SK-N-MC (cell line): ENCODE measurements around the gene MED25.

Experiments used
- EZH2 ChIP-seq: fragments of 200-600 bp; sonication (generic); IDR thresholded peaks from one replicate; pipeline ENCODE4 v1.6.1; 2017; ENCODE audit warnings: antibody characterized with exemption
- POLR2AphosphoS5 ChIP-seq: IDR thresholded peaks from 2 replicates; pipeline ENCODE4 v1.6.1; 2012; ENCODE audit warnings: mild to moderate bottlenecking, low read depth, low read length, borderline replicate concordance

DNA sequence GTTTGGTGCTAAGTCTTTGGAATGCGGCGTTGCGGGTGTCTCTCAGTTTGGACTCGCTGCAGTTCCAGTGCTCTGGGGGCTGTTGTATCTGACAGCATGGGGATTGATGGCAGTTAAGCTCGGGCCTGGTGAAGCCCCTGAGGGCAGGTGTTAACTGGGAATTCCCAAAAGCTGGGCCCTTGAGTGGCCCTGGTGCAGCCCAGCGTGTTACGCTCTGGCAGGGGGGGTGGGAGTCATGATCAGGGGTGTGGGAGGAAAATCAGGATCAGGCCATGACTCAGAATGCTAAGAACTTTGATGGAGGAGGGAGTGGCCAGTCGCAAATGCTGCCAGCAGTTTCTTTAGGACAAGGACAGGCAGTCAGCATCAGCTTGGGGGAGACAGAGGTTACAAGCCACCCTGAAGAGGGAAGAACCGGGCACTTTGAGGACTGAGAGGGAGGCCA lies 31.7 kb upstream of the MED25 start:
- TF ChIP-seq POLR2AphosphoS5 (no peak), EZH2 (no peak)
